HG02610 (cell line): ENCODE results near the gene CGNL1.

ENCODE experiments used
- ATAC-seq: cut with Tn5 transposase; IDR thresholded peaks from one replicate; pipeline ENCODE4 v1.9.1; 2021; ENCODE audit warnings: mild to moderate bottlenecking, moderate library complexity; ENCODE audit not compliant: unreplicated experiment

Gene CGNL1

GRCh38 chr15:57375827-57376695, at the start of gene CGNL1:
CGNL1 (plus strand) TSS chr15:57376505; CDS start chr15:57438000, 61,495 bp downstream.
- no peak for ATAC-seq

GRCh38 chr15:57327985-57328471, 48.3 kb upstream of the CGNL1 start:
- ATAC-seq: no peak

GRCh38 chr15:57328479-57328878, 47.8 kb upstream of the CGNL1 start:
- ATAC-seq: no peak

GRCh38 chr15:57328897-57329296, 47.4 kb upstream of the CGNL1 start:
- ATAC-seq: no peak

- ATAC-seq: no peak
Observed at GRCh38 chr15:57329582-57330367, 46.5 kb upstream of the CGNL1 start.

GRCh38 chr15:57330619-57331340, 45.5 kb upstream of the CGNL1 start:
- no peak for ATAC-seq

GRCh38 chr15:57332326-57332725, 44.0 kb upstream of the CGNL1 start:
- ATAC-seq: no peak

GRCh38 chr15:57333487-57333886, 42.8 kb upstream of the CGNL1 start:
- no peak for ATAC-seq

- no peak for ATAC-seq
Observed at GRCh38 chr15:57334257-57334656, 42.0 kb upstream of the CGNL1 start.

GRCh38 chr15:57335293-57335715, 41.0 kb upstream of the CGNL1 start:
- ATAC-seq: no peak

- ATAC-seq: no peak
Observed at GRCh38 chr15:57335719-57336118, 40.6 kb upstream of the CGNL1 start.

- no peak for ATAC-seq
Observed at GRCh38 chr15:57337868-57338411, 38.4 kb upstream of the CGNL1 start.

GRCh38 chr15:57339321-57339720, 37.0 kb upstream of the CGNL1 start:
- ATAC-seq: no peak

- no peak for ATAC-seq
Observed at GRCh38 chr15:57340682-57341259, 35.5 kb upstream of the CGNL1 start.

GRCh38 chr15:57343048-57343447, 33.3 kb upstream of the CGNL1 start:
- ATAC-seq: no peak

- ATAC-seq: no peak
Observed at GRCh38 chr15:57343498-57343897, 32.8 kb upstream of the CGNL1 start.

- no peak for ATAC-seq
Observed at GRCh38 chr15:57344282-57344681, 32.0 kb upstream of the CGNL1 start.

- no peak for ATAC-seq
Observed at GRCh38 chr15:57345584-57345983, 30.7 kb upstream of the CGNL1 start.

GRCh38 chr15:57348081-57348480, 28.2 kb upstream of the CGNL1 start:
- no peak for ATAC-seq

- no peak for ATAC-seq
Observed at GRCh38 chr15:57352535-57353316, 23.6 kb upstream of the CGNL1 start.
